Measurements from ENCODE around the gene ZNF175.
A peak's percentile ranks its signal among the peaks of the same experiment; 100 is the strongest.

The ZNF175 gene

DNA sequence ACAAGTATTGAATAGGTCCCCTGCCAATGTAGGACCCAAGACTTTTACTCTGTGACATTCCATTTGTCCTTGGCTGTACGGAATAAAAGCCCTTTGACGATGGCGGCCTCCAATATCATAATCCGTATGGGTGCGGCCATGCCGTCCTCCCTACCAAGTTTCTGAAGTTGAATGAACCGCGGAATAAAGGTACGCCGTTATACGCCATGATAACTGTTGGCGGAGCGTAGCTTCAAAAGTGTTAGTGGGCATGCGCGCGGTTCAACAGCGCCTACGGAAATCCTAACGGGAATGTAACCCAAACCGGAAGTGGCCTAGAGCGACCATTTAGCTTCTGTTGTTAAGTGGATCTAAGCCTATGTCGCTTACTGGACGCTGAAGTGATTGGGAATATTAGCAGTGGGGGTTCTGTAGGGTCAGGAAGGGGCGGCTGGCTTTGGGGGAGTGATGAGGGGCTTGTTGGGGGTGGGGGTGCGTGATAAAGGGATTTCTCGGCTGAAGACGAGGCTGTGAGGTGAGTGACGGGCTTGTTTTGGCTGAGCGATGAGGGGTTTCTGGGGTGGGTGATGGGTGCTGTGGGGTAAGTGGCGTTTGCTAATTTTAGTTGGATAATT is at the start of gene ZNF175:
TSS of gene ZNF175 (plus strand) at position 322 of the 614 bp plus-strand sequence. CDS start 2,047 bp downstream, outside the sequence.
- DNase-seq (ENCODE audit: extremely low read depth in 1 of 2, low read depth in 1 of 2) = peak; percentile 69

DNA sequence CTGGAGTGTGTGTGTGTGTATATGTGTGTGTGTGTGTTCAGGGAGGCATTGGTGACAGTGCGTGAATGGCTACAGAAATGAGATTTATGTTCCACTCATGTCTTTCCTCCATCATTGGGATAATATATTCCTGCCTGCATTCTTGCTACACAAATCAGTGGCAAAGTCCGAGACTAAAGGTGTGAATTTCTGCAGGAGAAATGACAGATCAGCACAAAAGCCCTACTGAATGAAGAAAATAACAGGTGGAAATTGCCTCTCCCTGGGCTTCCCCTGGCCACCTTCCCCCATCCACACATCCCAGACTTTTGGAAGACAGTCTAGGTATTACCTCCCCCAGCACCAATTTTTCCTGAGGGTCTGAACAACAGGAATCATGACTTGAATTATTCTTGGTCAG is 49.7 kb upstream of the ZNF175 start:
- no peak for DNase-seq (ENCODE audit: extremely low read depth in 1 of 2, low read depth in 1 of 2)

DNA sequence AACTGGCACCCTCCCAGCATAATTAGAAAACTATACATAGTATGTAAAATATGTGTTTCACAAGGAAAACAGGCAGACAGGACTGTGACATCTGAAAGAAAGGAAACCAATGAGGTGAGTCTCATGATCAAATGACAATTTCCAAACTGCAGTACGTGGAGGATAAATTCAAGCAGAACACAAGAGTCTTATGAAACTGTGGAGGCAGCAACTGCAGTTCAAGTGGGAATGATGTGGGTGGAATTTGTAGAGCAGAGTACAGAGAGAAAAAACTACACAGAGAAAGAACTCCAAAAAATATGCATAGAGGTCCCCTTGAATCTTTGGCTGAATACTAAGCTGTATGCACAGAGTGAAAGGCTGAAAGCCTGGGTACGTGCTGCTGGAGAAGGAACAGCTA is 49.3 kb upstream of the ZNF175 start:
- no peak for DNase-seq (ENCODE audit: extremely low read depth in 1 of 2, low read depth in 1 of 2)

DNA sequence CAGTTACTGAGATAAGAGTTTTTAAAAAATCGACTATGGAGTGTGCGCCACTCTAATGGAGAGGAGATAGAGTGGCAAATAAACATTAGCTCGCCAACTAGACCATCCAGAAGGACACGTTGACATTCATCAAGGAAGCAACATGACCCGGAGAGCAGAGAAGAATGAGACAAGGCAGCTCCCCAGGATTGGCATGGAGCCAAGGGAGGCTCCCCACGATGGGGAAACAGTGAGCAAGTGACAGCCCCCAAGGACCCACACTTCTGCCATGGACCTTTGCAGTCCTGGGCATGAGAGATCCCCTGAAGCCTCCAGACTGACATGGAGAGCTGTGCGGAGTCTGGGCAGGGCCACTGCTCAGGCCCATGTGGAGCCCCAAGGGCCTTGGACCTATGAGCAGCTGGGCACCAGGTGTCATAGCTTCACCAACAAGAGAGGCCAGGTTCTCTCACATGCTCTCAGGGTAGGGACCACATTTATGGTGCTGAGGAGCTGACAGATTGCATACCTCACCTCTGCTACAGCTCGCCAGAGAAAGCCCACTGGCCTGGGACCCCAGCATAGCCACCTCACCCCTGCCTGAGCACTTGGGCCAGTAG is 46.3 kb upstream of the ZNF175 start:
- no peak for DNase-seq (ENCODE audit: extremely low read depth in 1 of 2, low read depth in 1 of 2)

DNA sequence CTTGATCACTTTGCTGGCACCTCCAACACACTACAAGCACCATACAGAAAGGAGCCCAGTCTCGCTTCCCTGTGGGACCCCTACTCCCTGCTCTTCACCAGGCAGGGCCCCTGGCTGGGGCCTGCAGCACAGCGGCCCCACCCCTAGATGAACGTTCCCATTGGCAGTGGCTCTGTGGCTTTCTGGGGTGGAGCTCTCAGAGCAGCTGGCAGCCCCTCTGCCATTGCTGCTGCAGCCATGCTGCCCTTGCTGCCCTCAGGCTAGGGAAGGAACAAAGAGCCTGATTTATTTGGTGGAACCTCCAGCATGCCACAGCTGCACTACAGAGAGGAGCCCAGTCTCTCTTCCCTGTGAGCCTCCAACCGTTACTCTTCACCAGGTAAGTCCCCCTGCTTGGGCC is 45.4 kb upstream of the ZNF175 start:
- no peak for DNase-seq (ENCODE audit: extremely low read depth in 1 of 2, low read depth in 1 of 2)

DNA sequence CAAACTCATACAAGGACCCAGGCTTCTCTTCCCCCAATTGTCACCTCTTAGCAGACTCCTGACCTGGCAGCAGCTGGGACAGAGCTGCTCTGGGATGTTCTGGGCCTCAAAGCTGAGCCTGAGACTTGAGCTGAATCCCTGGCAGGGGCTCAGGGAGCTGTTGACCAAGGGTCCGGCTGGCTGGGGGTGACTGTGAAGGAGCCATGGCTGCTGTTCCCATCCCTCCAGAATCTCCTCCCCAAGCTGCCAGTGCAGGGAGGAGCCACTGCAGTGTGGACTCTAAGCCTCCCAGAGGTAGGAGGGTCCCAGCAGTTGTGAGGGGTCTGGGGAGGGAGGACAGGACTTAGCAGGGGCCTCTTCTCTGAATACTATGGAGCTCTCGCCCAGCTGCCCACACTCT is 41.8 kb upstream of the ZNF175 start:
- no peak for DNase-seq (ENCODE audit: extremely low read depth in 1 of 2, low read depth in 1 of 2)

DNA sequence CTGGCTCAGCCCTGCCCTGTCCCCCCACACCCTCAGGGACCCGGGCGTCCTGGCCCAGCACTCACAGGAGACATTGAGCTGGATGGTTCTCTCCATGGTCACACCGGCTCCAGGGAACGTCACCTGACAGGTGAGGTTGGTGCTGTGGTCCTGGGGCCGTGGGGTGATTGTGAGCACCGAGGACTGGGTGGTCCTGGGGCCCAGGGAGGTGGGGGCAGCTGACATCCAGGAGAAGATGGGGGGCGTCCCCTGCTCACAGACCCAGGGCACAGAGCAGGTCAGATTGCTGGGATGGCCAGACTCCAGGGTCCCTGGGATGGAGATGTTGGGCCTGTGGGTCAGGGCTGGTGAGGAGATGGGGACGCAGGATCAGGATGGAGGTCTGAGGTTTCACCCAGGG is 40.5 kb upstream of the ZNF175 start:
- no peak for DNase-seq (ENCODE audit: extremely low read depth in 1 of 2, low read depth in 1 of 2)

DNA sequence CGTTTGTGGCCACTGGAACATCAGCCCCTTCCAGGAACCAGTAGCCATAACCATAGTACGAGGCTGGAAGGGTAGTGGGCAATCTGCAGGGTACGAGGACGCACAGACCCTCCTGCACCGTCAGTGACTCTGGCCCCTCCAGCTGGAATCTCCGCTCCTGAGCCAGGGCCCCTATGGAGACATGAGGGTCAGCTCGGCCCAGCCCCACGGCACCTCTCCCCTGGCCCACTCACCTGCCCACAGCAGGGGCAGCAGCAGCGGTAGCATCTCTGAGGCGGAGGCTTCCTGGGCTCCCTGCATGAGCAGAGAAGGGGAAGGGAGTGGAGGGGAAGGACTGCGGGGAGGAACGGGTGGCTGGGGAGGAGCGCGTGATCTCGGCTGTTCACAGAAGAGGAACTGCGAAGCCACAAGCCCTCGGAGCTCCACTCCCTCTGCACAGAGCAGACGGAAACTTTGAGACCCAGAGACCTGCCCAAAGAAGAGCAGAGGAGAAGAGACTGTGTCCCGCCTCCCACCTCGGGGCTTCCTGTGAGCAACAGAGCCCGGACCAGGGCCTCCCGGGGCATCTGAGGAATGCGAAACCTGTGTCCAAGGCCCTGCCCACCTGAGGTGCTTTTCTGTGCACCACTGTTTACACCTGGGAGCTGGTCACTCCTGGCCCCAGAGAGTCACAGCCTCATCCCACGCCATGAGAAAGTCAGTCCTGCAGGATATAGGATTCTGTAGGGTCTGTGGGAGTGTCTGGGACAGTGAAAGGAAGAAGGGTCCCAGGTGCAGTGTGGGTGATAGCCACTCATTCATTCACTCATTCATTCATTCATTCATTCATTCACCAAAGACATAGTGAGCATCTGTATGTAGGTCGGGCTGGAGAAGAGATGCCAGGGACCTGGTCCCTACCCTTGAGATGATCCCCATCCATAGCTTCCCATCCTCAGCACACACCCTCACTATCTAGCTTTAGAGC is 39.5 kb upstream of the ZNF175 start, which contains the start of gene SIGLEC6:
TSS of gene SIGLEC6 (minus strand) at position 322 of the 967 bp plus-strand sequence. CDS start at position 300, 22 bp downstream.
- DNase-seq (ENCODE audit: extremely low read depth in 1 of 2, low read depth in 1 of 2) = no peak

DNA sequence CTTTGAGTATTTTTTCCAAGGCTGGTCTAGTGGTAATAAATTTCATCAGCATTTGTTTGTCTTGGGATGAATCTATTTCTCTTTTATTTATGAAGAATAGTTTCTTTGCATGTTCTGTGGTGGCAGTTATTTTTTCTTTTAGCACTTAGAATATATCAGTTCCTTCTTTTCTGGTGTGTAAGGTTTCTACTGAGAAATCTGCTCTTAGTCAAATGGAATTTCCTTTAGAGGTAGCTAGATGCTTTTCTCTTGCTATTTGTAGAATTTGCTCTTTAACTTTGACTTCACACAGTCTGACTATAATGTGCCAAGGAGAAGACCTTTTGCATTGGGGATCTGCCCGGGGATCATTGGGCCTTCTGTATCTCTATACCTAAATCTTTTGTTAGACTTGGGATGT is 35.5 kb upstream of the ZNF175 start:
- no peak for DNase-seq (ENCODE audit: extremely low read depth in 1 of 2, low read depth in 1 of 2)

DNA sequence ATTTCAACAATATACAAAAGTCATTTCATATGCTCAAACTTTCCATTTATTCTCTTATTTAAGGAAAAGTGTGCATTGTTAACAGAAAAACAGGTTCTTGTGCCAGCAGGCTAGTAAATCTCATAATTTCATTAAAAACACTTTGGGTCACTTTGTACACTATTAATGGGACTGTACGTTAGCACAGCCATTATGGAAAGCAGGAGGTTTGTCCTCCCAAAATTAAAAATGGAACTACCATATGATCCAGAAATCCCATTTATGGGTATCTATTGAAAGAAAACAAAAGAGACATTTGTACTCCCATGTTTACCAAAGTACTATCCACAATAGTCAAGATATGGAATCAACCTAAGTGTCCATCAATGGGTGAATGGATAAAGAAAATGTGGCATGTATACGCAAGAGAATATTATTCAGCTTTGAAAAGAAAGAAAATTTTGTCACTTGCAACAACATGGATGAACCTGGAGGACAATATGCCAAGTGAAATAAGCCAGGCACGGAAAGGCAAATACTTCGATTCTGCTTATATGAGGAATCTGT is 31.2 kb upstream of the ZNF175 start:
- no peak for DNase-seq (ENCODE audit: extremely low read depth in 1 of 2, low read depth in 1 of 2)

DNA sequence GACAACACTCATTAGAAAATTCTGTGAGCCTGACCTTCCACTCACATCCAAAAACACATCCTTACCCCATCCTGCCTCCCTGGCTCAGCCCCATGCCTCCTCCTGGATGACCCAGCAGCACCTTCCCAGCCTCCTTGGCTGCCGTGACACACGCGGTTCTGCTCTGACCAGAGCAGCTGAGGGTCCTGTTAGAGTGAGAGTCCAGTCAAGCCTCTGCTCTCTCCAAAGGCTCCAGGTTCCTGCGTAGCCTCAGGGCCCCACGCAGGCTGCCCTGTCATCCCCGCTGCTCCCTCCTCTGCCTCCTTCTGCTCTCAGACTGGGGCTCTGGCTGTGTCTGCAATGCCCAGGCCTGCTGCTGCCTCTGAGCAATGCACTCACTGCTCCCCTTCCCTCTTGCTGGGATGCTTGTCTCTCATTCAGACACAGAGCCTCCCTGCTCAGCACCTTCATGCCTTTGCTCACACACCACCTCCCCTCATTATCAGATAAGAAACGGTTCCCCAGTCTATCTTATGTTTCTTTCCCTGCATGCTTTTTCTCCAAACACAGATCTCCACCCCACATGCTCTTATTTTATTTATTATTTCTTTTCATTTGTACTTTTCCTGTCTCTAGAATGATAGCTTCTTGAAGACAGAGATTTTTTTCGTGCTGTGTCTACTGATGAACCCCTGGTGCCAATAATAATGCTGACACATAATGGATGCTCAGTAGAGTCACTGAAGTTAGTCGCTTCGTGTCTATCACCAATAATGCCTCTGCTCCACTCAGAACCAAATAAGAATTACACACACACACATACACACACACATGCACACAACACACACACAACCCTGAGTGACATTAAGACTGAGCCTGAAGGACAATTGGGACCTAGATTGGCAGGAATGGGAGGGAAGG is 29.4 kb upstream of the ZNF175 start:
- DNase-seq (ENCODE audit: extremely low read depth in 1 of 2, low read depth in 1 of 2) = no peak

DNA sequence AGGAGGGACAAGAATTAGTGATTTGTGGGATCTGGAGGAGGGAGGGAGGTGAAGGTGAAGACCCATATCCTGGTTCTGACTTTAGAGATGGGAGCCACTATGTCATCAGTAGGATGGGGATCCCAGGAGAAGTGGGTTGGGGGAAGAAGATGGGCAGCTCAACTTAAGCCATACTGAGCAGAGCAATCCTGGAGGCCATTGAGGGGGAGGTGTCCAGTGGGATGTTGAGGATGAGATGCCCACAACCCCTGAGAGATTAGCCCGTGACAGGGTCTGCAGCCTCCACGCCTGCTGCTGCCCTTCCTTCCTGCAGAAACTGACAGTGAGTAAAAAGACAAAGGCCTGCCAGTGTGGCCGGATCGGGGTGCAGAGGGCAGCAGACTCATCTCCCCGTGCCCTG is 28.4 kb upstream of the ZNF175 start:
- no peak for DNase-seq (ENCODE audit: extremely low read depth in 1 of 2, low read depth in 1 of 2)

DNA sequence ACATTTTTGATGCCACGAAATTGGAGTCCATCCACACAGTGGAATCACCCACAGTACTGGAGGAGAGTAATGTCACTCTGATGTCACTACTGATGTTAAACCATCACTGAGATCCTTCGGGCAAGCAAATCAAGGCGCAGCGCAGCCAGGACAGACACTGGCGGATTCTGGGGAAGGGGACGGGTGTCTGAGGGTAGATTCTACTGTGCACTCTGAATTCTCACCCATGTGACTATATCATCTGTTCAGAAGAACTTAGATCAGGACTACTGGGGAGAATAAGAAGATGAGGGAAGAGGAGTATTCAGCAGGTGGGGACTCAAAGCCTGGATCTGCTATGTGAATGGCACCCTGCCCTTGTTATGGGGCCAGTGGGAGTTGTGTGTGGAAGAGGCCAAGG is 27.0 kb upstream of the ZNF175 start:
- DNase-seq (ENCODE audit: extremely low read depth in 1 of 2, low read depth in 1 of 2) = no peak

DNA sequence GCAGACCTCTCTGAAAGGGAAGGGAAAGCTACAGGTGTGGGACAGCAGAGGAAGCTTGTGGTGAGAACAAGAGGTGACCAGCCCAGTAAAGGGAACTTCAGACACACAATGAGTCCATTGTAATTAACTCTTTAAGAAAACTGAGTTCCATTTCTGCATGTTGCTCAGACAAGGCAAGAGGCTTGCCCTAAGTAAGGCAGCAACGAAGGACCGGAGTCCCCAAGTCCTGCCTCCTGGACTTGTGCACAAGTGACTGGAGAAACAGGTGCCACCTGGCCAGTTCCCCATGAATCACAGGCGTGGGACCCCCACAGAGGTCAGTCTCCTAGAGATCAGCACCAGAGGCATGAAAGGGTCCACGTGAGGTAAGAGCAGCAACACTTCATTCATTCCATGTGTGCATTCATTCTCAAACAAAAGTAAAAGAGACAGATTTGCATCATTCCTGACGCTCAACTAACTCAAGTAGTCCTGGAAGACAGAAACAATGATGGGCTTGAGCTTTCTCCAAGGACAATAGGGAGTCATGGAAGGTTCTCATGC is 24.9 kb upstream of the ZNF175 start:
- DNase-seq (ENCODE audit: extremely low read depth in 1 of 2, low read depth in 1 of 2) = no peak

DNA sequence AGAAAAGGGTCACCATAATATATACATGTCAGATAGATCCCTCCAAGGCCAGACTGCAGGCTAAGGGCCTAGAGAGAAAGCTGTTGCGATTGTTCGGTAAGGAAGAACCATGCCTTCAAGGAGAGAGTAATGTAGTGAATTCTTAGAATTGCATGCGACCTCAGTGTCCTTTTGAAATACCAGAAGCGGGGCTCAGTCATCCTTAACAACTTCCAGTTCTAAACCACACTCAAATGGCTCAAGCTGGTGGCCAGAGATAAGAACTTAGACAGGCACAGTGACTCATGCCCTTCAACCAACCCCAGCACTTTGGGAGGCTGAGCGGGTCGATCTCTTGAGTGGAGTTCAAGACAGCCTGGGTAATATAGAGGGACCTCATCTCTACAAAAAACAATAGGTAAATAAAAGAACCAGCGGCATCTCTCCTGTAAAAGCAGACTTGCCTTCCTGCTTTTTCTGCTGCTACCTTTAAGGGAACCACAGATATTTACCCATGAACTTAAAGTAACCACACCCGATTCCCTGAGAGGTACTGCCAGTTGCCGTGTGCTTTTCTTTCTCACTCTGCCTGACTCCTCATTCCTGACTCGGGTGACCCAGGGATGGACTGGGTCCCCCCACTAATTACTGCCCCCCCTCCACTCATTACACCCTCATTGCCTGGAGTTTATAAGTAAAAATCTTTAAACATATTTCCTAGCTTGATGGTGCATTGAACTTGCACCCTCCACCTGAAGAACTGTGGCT is 24.3 kb upstream of the ZNF175 start:
- no peak for DNase-seq (ENCODE audit: extremely low read depth in 1 of 2, low read depth in 1 of 2)

DNA sequence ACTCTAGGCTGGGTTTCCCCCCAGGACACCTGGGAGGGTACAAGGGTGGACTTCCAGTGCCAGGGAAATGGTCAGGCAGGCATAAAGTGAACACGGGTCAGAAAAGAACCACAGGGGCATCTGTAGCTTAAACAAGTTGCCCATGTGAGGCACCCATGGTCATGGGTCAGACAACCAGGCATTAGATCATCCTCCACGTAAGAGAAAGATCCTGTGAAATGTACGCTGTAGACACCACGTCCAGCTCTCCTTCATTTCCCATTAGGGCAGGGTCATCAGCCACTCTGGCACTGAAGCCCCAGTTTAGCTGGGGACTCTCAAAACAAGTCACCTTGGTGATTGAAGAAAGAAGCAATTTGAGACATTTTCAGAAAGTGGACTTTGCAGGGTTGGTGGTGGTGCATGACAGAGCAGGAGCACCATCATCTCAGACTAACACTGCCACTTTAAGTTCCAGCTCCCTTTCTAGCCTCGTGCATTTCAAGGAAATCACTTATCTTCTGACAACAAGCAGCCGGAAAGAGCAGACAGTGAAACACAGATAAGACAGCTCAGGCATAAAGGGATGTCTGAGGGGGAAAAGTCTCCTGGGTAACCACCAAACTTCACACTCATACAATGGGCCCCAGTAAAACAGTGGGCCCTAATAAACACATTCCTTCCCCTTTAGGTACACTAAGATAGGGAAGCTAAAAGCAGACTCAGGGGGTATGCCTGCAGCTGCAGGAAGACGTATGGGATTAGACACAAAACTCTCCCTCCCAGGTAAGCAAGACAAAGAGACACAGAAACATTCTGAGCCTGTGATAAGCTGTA is 23.5 kb upstream of the ZNF175 start:
- no peak for DNase-seq (ENCODE audit: extremely low read depth in 1 of 2, low read depth in 1 of 2)

DNA sequence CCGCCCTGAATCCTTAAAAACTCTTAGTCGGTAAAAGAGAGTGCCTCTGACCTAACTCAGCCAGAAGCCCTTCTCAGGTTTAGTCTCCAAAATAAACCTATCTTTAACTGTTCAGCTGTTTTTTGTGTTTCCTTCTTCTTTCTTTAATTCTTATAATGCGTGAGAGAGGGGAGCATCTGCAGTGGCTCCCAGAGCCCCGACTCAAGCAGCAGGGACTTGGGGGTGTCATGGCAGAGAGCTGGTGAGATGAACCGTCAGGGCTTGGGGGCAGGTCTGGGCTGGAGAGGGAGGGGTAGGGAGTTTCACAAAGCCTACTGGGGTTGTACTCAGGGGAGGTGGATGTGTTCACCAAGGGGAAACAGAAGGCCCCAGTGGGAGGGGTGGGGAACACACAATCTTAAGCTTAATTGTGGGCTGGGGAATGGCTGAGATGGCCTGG is 22.9 kb upstream of the ZNF175 start:
- no peak for DNase-seq (ENCODE audit: extremely low read depth in 1 of 2, low read depth in 1 of 2)

DNA sequence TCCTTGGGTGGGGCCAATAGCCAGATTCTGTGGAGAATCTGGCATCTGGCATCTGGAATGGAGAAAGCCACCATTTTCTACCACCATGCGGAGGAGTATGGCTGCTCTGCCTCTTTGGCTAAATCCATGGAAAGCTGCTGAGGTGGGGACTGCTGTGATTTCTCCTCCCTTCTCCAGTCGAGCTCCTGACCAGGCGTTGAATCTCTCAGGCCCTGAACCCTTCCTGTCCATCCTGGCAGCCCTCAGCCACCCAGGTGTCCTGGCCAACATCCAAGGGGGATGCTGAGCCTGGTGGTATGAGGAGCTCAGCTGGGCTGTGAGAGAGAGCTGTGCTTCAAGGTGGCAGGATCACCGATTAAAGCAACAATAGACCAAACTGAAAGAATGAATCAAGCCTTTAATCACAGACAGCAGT is 22.2 kb upstream of the ZNF175 start:
- no peak for DNase-seq (ENCODE audit: extremely low read depth in 1 of 2, low read depth in 1 of 2)

Data from activated CD8-positive, alpha-beta memory T cell treated with anti-CD3 and anti-CD28 coated beads for 1 hour (primary cell).